Epidermal melanocyte (primary cell): Measurements from ENCODE around the gene WNT3A.

Experiments used
- DNase-seq: peaks from one replicate; pipeline ENCODE4 v3.0.0; 2011; ENCODE audit warnings: low spot score; ENCODE audit not compliant: insufficient read length

Gene WNT3A

GRCh38 chr1:228070173-228070572, 63.4 kb downstream of the WNT3A start:
- DNase-seq = no peak

GRCh38 chr1:228070851-228071250, 64.1 kb downstream of the WNT3A start:
- no peak for DNase-seq

DNA sequence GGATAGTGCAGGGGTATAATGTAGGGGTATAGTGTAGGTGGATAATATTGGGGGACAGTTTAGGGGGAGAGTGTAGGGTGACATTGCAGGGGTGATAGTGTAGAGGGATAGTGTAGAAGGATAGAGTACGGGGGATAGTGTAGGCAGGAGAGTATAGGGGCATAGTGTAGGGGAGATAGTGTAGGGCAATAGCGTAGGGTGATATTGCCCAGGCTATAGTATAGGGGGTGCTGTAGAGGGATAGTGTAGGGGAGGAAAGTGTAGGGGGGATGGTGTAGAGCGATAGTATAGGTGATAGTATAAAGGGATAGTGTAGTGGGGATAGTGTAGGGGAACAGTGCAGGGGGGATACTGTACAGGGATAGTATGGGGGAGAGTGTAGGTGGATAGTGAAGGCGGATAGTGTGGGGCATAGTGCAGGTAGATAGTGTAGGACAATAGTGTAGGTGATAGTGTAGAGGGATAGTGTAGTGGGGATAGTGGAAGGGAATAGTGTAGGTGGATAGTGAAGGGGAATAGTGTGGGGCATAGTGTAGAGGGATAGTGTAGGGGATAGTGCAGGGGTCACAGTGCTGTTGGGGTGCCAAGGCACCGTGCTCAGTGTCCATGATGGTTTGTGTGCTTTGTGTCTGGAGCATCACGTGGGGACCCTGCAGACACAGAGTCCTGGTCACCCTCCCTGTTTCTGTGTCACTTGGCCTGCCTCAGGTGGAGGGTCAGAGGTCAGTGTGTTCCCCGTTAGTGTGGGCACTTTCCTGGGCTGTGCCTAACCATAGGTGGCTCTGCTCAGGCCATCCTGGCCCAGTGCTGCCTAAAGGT, 65.2 kb downstream of the WNT3A start:
- no peak for DNase-seq

- DNase-seq = no peak
Observed at GRCh38 chr1:228072658-228073043, 65.9 kb downstream of the WNT3A start.

DNA sequence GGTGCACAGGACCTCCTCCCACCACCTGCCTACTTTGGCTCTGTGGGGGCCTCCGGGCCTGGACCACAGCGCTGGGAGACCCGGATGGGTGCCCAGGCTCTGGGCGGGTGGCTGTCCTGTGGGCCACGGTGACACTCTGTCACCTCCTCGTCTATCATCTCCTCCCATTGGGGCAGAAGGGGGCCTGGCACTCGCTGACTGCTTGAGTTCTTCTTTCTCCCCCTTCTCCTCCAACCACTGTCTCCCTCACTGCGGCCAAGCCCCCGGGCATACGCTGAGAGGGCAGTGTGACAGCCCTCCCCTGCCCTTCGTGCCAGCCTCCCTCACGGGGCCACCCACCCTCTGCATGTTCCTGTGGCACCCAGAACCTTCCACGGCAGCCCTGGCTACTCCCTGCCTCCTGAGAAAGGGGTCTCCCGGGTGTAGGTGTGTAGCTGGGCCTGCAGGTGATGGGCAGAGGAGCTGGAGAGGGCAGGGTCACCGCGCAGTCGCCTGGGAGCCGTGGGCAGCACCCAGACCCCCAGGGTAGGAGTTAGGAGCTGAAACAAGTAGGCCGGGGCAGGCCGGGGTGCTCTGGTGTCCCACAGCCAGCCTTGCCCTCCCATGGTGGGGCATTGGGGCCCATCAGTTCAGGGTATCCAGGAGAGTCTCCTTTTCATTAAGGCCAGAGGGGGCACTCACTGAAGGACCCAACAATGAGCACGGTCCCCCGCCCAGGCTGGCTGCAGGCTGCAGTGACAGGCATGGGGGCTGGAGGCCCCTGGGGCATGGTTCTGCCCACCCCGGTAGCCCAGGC, 66.5 kb downstream of the WNT3A start:
- DNase-seq = no peak

DNA sequence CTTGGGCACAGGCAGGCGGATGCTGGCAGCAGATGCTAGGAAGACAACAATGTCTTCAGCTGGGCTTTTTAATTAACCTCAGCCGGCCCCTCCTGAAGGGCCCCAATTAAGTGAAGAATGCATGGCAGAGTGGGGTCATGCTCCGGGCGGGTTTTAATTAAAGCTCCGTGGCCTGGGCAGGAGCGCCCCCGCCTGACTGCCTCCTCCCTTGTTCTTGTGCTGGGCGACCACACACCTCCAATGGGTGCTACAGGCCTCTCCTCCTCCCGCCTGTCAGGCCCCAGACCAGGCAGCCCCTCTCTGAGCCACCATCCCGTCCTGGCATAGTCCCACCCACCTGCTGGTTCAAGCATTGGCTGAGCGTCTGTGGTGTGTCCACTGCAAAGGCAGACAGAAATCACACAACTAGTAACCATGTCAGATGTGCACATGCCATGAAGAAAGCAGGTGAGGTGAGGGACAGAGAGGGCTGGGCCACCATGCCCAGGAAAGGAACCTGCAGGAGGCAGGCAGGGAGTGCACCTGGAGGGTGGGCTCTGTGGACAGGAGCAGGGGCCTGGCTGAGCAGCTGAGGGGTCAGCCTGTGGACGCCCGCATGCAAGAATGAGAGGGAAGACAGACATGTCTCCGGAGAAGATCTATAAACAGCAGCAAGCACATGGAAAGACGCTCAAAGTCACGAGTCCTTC, 67.2 kb downstream of the WNT3A start:
- no peak for DNase-seq

GRCh38 chr1:228074954-228075730, 68.3 kb downstream of the WNT3A start:
- DNase-seq = no peak

DNA sequence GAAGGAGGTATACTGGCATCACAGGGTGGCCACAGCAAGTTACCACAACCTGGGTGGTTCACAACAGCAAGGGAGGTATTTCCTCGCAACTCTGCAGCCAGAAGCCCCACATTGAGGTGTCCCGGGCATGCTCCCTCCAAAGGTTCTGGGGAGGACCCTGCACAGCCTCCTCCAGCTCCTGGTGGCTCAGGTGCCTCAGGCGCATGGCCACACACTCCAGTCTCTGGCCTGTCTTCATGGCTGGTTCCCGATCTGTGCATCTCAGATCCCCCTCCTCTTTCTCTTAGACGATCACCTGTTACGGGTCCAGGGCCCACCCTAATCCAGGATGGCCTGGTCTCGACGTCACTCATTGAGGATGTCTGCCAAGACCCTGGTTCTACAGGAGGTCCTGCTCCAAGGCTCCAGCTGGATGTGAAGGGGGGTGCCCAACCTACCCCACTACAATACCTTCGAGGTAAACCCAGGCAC, 69.0 kb downstream of the WNT3A start:
- DNase-seq = no peak

DNA sequence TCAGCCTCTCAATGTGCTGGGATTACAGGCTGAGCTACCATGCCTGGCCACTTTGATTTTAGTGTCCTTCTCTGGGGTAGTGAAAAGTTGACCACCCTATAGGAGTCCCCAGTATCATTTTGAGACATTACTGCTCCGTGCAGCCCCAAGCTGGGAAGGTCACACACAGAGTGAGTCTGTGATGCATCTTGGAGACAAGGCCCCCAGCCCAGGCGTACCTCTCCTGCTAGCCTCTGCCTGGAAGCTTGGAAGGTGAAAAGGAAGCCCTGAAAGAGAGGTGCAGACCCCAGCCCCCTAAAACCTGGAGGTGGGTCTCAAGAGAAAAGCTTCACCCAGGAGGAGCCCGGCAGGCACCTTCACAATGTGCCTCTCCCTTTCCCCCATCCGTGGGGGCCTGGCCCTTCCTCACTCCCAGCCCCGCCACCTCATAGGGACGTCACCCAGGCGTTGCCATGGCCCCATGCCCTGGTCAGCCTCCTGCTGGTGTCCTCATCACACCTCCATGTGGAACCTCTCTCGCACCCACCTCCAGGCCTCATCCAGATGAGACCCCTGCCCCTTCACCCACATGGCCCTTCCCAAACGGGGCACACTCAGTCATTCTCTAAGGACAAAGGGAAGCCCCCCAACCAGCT, 70.1 kb downstream of the WNT3A start:
- no peak for DNase-seq

- DNase-seq = no peak
Observed at GRCh38 chr1:228077565-228078330, 71.0 kb downstream of the WNT3A start.

DNA sequence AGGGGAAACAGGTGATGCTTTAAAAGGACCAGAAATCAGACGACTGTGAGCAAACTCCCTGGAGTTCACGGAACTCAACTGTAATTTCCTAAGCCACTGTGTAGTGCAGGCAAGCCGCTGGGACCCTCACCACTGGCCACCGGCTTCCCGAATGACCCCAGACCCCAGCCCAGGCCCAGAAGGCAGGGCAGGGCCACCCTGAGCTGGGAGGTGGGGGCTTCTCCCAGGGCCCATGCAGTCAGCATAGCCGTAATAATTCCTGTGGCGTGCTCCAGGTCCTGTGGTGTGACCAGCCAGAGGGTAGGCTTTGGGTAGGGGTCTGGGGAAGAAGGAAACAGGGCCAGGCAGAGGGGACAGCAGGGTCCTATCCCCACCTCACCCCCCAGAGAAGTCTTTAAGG, 72.2 kb downstream of the WNT3A start:
- DNase-seq = no peak

DNA sequence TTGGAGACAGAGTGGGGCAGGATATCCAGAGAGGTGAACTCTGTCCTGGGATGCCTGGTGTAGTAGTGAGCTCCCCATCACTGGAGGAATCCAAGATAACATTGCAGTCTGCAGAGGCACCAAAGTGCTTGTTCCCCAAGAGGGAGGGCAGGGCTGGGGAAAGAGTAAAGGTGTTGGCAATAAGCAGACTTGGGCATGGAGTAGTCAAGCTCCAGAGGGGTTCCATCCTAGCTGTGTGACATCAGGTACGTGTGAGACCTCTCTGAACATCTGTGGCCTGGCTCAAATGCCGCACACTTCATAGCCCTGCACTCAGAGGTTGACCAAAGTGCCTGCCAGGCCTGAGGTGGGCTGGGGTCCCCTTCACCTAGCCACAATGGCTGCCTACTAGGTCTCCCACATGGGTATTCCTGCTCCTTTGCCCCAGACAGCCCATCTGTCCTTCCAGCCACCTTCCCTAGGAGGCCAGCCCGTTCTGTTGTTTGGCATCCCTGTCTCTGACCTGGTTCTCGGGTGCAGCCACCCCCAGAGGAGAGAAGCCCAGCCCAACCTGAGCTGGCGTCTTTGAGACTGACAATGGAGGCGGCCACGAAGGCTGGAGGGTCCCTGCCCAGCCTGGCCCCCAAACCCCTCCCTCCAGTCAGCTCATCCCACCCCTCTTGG, 72.9 kb downstream of the WNT3A start:
- DNase-seq = no peak

- no peak for DNase-seq
Observed at GRCh38 chr1:228081144-228081543, 74.3 kb downstream of the WNT3A start.

DNA sequence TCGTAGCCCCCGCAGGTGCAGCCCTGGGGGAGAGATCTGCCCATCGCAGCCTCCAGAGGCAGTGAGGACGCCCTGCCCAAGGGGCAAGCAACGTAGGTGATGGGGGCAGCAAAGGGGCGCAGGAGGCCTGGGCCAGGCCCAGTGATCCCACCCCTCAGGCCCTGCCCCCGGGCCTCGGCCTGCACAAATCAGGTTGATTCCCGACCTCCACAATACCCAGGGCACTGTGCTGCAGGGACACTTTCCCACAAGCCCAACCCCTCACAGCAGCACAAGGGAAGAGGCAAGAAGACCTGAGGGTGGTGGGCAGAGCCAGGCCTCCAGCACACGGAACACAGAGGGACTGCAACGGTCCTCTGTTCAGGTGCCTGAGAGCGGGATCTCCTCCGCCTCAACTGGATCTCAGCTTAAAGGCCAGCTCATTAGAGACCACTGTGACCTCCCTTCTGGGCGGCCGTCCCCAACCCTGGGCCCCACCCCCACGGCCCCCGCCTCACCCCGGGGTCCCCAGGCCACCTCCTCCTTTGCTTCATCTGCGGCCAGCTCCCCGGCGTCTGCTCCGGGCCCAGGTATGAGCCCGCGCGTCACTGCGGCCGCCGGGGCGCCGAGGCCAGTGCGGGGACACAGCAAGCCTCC, 74.9 kb downstream of the WNT3A start:
- no peak for DNase-seq

- peak; percentile 92 for DNase-seq
Observed at GRCh38 chr1:228082214-228082917, 75.6 kb downstream of the WNT3A start, which contains the start of gene ARF1. Gene ARF1, plus strand, starts transcription at chr1:228082708. Its CDS starts 14,407 bp downstream, at chr1:228097115.

DNA sequence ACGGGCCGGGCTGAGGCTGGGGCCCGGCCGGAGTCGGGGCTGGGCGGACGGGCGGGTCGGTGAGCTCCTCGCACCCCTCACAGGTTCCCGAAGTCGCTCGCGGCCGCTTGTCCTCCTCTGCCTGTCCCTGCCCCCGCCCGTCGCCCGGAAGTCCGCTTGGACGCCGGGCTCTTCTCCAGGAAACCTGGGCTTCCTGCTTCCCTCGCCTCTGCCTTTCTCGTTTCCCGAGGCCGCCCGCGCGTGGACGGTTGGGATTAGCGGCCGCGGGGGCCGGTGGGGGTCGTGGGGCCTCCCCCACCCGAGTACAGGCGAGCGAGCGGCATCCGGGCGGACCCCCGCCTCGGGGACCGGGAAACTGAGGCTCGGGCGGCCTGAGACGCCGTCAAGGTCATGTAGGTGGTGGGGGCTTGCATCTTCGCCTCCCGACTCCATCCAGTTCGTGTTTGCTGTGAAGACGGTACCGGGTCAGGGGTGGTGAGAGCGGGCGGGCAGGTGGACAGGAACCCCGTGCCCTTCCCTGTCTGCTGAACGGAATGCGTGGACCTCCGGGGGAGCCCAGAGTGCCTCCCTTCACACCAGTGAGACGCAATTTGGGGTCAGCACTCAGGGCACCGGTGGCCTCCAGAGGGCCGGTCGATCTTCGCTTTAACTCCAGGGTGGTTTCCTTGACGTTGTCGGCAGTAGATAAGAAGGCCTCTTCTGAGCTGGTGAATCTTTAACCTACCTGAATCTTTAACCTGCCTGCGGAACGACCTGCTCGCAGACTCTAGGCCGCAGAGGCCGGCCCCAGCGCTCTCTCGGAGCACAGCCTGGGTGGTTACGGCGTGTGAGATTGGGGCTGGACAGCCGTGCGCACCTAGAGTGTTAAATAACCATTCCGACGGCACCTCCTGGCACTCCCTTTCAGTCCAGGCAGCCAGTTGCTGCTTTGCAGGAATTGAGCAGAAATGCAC, 76.4 kb downstream of the WNT3A start:
- no peak for DNase-seq

GRCh38 chr1:228083871-228084278, 77.1 kb downstream of the WNT3A start:
- no peak for DNase-seq
